Colonic mucosa (tissue), 4 donors: Measurements from ENCODE around the gene TMEM213. TPM values are rescaled to one million over a fixed set of nuclear protein-coding genes. Genes with fewer than 3 reads are reported as not detected.

Source experiments
- DNase-seq: peaks from one replicate; pipeline ENCODE4 v3.0.0-alpha.2; 2020
- H3K27ac ChIP-seq: fragments of 200-600 bp; one replicate; pipeline ENCODE4 v1.8.0; 2021
- H3K27me3 ChIP-seq: fragments of 200-600 bp; one replicate; pipeline ENCODE4 v1.8.0; 2021
- H3K36me3 ChIP-seq: fragments of 200-600 bp; one replicate; pipeline ENCODE4 v1.8.0; 2021
- H3K4me1 ChIP-seq: fragments of 200-600 bp; one replicate; pipeline ENCODE4 v1.8.0; 2021; ENCODE audit warnings: mild to moderate bottlenecking
- H3K4me3 ChIP-seq: fragments of 200-600 bp; one replicate; pipeline ENCODE4 v1.8.0; 2021
- H3K9ac ChIP-seq, 2 donors: one replicate each; pipeline ENCODE4 v1.7.0; 2013; ENCODE audit warnings: control low read depth in 2 of 2, low read depth in 2 of 2, low read length in 2 of 2
- H3K9me3 ChIP-seq: fragments of 200-600 bp; one replicate; pipeline ENCODE4 v1.8.0; 2021
- CTCF ChIP-seq: fragments of 200-600 bp; IDR thresholded peaks from one replicate; pipeline ENCODE4 v1.8.0; 2022; ENCODE audit warnings: antibody characterized with exemption, mild to moderate bottlenecking
- intact Hi-C: fragments of 100-400 bp; cut with DNase I; formaldehyde crosslinking; loops from one replicate; pipeline ENCODE4 v1.14.1; 2022
- total RNA-seq, 2 donors: library from RNA; stranded (reverse); fragmentation: NEBNext Ultra II Directional in 1 of 2; extraction: Animal tissue kit (Norgen Biotek cat#: 25700) in 1 of 2; gene quantifications; one replicate each; pipeline ENCODE4 v1.2.1, GENCODE V29; 2021
- donor health status: healthy.
- donor health status: DM: no; HTN: no; CAD: no.
- donor health status: DM: no; HTN: no; CAD: no.

The TMEM213 gene
- total RNA-seq, 2 donors from 2014 or later = not detected

GRCh38 chr7:138798836-138799235, 1.0 kb downstream of the TMEM213 start:
- intact Hi-C loops = no loop called here
- H3K9ac ChIP-seq = no peak overlapping the region
- H3K36me3 ChIP-seq = no peaks in the 10 kb centered on the region
- H3K9me3 ChIP-seq = no peaks in the 10 kb centered on the region
- H3K27me3 ChIP-seq = no peaks in the 10 kb centered on the region
- H3K4me3 ChIP-seq = no peak overlapping the region
- no peak for DNase-seq
- H3K4me1 ChIP-seq = no peaks in the 10 kb centered on the region
- no peak for TF ChIP-seq CTCF
- H3K27ac ChIP-seq = no peak overlapping the region

GRCh38 chr7:138799336-138800000, 1.7 kb downstream of the TMEM213 start:
- H3K4me3 ChIP-seq = no peak overlapping the region
- no peaks in the 10 kb centered on the region for H3K36me3 ChIP-seq
- no peaks in the 10 kb centered on the region for H3K9me3 ChIP-seq
- no peak for DNase-seq
- no peaks in the 10 kb centered on the region for H3K27me3 ChIP-seq
- no peaks in the 10 kb centered on the region for H3K4me1 ChIP-seq
- intact Hi-C loops = no loop called here
- H3K27ac ChIP-seq = no peak overlapping the region
- H3K9ac ChIP-seq = no peak overlapping the region
- TF ChIP-seq CTCF = no peak

- intact Hi-C loops = no loop called here
- no peak for DNase-seq
- no peaks in the 10 kb centered on the region for H3K27me3 ChIP-seq
- no peaks in the 10 kb centered on the region for H3K9me3 ChIP-seq
- TF ChIP-seq CTCF = no peak
- H3K27ac ChIP-seq = no peak overlapping the region
- no peak overlapping the region for H3K4me3 ChIP-seq
- no peaks in the 10 kb centered on the region for H3K36me3 ChIP-seq
- no peak overlapping the region for H3K9ac ChIP-seq
- H3K4me1 ChIP-seq = no peaks in the 10 kb centered on the region
Observed at GRCh38 chr7:138801256-138801655, 3.5 kb downstream of the TMEM213 start.

GRCh38 chr7:138802706-138803105, 4.9 kb downstream of the TMEM213 start:
- no peak for DNase-seq
- TF ChIP-seq CTCF = no peak
- Histone ChIP-seq H3K27ac (no peak overlapping the region), H3K9me3 (no peaks in the 10 kb centered on the region), H3K4me3 (no peak overlapping the region), H3K27me3 (no peaks in the 10 kb centered on the region), H3K36me3 (no peaks in the 10 kb centered on the region), H3K4me1 (no peaks in the 10 kb centered on the region), H3K9ac (no peak overlapping the region)
- intact Hi-C loops = no loop called here

GRCh38 chr7:138804618-138805017, 6.8 kb downstream of the TMEM213 start:
- intact Hi-C loops = no loop called here
- Histone ChIP-seq H3K9ac (no peak overlapping the region), H3K27me3 (no peaks in the 10 kb centered on the region), H3K4me1 (no peaks in the 10 kb centered on the region), H3K27ac (no peak overlapping the region), H3K9me3 (no peaks in the 10 kb centered on the region), H3K4me3 (no peak overlapping the region), H3K36me3 (no peaks in the 10 kb centered on the region)
- DNase-seq = no peak
- no peak for TF ChIP-seq CTCF
